Neural cell (in vitro differentiated cells): ENCODE data around the gene DAP.

ENCODE experiments used
- EP300 ChIP-seq: fragments of 450-650 bp; conservative IDR thresholded peaks from 2 replicates; pipeline ENCODE4 v1.6.1; 2014; ENCODE audit warnings: antibody characterized with exemption, mild to moderate bottlenecking, moderate library complexity; ENCODE audit not compliant: poor library complexity, severe bottlenecking
- EZH2 ChIP-seq: fragments of 200-600, 300-800 bp; shearing (Covaris generic), sonication (generic); IDR thresholded peaks from 2 replicates; pipeline ENCODE4 v1.6.1; 2014; ENCODE audit warnings: antibody characterized with exemption, low read length, borderline replicate concordance, mild to moderate bottlenecking; ENCODE audit not compliant: insufficient read depth, poor library complexity, severe bottlenecking
- MXI1 ChIP-seq: fragments of 450-650 bp; conservative IDR thresholded peaks from 2 replicates; pipeline ENCODE4 v1.6.1; 2014; ENCODE audit warnings: antibody characterized with exemption, mild to moderate bottlenecking; ENCODE audit not compliant: poor library complexity, severe bottlenecking
- POLR2AphosphoS5 ChIP-seq: IDR thresholded peaks from 2 replicates; pipeline ENCODE4 v1.6.1; 2012
- RAD21 ChIP-seq: fragments of 450-650 bp; conservative IDR thresholded peaks from 2 replicates; pipeline ENCODE4 v1.6.1; 2014; ENCODE audit warnings: antibody characterized with exemption, mild to moderate bottlenecking, moderate library complexity
- SMC3 ChIP-seq: fragments of 450-650 bp; conservative IDR thresholded peaks from 2 replicates; pipeline ENCODE4 v1.6.1; 2014; ENCODE audit warnings: antibody characterized with exemption, mild to moderate bottlenecking, moderate library complexity; ENCODE audit not compliant: poor library complexity
- TAF1 ChIP-seq: IDR thresholded peaks from 2 replicates; pipeline ENCODE4 v1.6.1; 2012; ENCODE audit warnings: low read depth
- TF ChIP-seq, protein P1 (sequence below): fragments of 450-650 bp; IDR thresholded peaks from 2 replicates; pipeline ENCODE4 v1.5.1; 2014; ENCODE audit warnings: antibody characterized with exemption, mild to moderate bottlenecking, moderate library complexity; ENCODE audit not compliant: poor library complexity, severe bottlenecking
- TF ChIP-seq, protein P2 (sequence below): IDR thresholded peaks from 2 replicates; pipeline ENCODE4 v1.6.1; 2012; ENCODE audit warnings: borderline replicate concordance

DNA sequence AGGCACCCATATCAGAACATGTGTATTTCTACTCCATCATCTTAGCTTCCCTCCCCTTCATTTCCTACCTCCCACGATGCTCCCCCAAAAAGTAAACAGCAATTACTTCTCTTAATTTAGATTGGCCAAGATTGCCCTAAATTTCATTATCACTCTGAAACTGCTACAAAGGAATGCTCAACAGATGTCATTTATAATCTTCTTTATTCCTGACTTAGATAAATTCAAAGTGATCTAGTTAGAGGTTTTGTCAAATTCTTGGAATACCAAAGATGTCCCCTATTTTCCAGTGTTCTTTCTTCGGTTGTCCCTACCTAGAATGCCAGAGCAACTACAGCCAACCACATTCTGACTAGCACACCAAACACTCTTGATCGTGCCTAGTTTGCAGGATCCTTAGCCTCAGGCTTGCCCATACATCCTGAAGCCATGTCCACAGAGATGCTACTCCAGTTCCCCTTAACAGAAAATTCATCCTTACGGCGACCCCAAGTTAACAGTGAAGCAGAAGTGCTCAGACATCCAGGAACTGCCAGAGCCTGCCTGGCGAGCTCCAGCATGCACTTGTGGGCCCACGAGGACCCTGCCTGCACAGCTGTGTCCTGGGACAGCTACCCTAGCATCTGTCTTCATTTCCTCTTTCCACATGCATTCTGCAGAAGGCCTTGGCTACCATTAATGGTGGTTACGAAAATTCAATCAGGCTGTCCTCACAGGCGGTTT lies 31.6 kb downstream of the DAP start:
- no peak for TF ChIP-seq EP300
- TF ChIP-seq EZH2 = no peak
- TF ChIP-seq, protein P1, sequence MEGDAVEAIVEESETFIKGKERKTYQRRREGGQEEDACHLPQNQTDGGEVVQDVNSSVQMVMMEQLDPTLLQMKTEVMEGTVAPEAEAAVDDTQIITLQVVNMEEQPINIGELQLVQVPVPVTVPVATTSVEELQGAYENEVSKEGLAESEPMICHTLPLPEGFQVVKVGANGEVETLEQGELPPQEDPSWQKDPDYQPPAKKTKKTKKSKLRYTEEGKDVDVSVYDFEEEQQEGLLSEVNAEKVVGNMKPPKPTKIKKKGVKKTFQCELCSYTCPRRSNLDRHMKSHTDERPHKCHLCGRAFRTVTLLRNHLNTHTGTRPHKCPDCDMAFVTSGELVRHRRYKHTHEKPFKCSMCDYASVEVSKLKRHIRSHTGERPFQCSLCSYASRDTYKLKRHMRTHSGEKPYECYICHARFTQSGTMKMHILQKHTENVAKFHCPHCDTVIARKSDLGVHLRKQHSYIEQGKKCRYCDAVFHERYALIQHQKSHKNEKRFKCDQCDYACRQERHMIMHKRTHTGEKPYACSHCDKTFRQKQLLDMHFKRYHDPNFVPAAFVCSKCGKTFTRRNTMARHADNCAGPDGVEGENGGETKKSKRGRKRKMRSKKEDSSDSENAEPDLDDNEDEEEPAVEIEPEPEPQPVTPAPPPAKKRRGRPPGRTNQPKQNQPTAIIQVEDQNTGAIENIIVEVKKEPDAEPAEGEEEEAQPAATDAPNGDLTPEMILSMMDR = no peak
- TF ChIP-seq, protein P2, sequence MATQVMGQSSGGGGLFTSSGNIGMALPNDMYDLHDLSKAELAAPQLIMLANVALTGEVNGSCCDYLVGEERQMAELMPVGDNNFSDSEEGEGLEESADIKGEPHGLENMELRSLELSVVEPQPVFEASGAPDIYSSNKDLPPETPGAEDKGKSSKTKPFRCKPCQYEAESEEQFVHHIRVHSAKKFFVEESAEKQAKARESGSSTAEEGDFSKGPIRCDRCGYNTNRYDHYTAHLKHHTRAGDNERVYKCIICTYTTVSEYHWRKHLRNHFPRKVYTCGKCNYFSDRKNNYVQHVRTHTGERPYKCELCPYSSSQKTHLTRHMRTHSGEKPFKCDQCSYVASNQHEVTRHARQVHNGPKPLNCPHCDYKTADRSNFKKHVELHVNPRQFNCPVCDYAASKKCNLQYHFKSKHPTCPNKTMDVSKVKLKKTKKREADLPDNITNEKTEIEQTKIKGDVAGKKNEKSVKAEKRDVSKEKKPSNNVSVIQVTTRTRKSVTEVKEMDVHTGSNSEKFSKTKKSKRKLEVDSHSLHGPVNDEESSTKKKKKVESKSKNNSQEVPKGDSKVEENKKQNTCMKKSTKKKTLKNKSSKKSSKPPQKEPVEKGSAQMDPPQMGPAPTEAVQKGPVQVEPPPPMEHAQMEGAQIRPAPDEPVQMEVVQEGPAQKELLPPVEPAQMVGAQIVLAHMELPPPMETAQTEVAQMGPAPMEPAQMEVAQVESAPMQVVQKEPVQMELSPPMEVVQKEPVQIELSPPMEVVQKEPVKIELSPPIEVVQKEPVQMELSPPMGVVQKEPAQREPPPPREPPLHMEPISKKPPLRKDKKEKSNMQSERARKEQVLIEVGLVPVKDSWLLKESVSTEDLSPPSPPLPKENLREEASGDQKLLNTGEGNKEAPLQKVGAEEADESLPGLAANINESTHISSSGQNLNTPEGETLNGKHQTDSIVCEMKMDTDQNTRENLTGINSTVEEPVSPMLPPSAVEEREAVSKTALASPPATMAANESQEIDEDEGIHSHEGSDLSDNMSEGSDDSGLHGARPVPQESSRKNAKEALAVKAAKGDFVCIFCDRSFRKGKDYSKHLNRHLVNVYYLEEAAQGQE = no peak
- TF ChIP-seq POLR2AphosphoS5 = no peak
- no peak for TF ChIP-seq TAF1
- no peak for TF ChIP-seq SMC3
- TF ChIP-seq RAD21 = no peak
- TF ChIP-seq MXI1 = no peak
